HG03354 (cell line): ENCODE measurements around the gene SCYL3.

Experiments
- ATAC-seq: cut with Tn5 transposase; IDR thresholded peaks from one replicate; pipeline ENCODE4 v1.9.1; 2021; ENCODE audit warnings: mild to moderate bottlenecking; ENCODE audit not compliant: unreplicated experiment, poor library complexity, severe bottlenecking

Gene SCYL3

GRCh38 chr1:169902751-169903150 is 9.1 kb upstream of the SCYL3 start:
- no peak for ATAC-seq

GRCh38 chr1:169901115-169901514 is 7.4 kb upstream of the SCYL3 start:
- ATAC-seq: no peak

- ATAC-seq: no peak
These were observed 6.9 kb upstream of the SCYL3 start for GRCh38 chr1:169900571-169900970.

- no peak for ATAC-seq
These were observed 6.0 kb upstream of the SCYL3 start for GRCh38 chr1:169899519-169900217.

- no peak for ATAC-seq
These were observed 2.3 kb upstream of the SCYL3 start for GRCh38 chr1:169896013-169896412.

- no peak for ATAC-seq
These were observed 889 bp upstream of the SCYL3 start for GRCh38 chr1:169894424-169895145.

- ATAC-seq: peak; percentile 18
These were observed 610 bp downstream of the SCYL3 start for GRCh38 chr1:169892927-169893644.

- ATAC-seq: no peak
These were observed 1.3 kb downstream of the SCYL3 start for GRCh38 chr1:169892176-169892926.

GRCh38 chr1:169891539-169891885 is 2.2 kb downstream of the SCYL3 start:
- no peak for ATAC-seq

- ATAC-seq: no peak
These were observed 2.7 kb downstream of the SCYL3 start for GRCh38 chr1:169890761-169891538.

GRCh38 chr1:169889871-169890270 is 3.8 kb downstream of the SCYL3 start:
- ATAC-seq: no peak

GRCh38 chr1:169886931-169887330 is 6.8 kb downstream of the SCYL3 start:
- ATAC-seq: no peak

GRCh38 chr1:169886422-169886821 is 7.3 kb downstream of the SCYL3 start:
- no peak for ATAC-seq

- no peak for ATAC-seq
These were observed 8.5 kb downstream of the SCYL3 start for GRCh38 chr1:169885207-169885606.

GRCh38 chr1:169884634-169885033 is 9.1 kb downstream of the SCYL3 start:
- no peak for ATAC-seq

- no peak for ATAC-seq
These were observed 11.6 kb downstream of the SCYL3 start for GRCh38 chr1:169882039-169882511.

GRCh38 chr1:169879034-169879840 is 14.5 kb downstream of the SCYL3 start:
- no peak for ATAC-seq

GRCh38 chr1:169878498-169878897 is 15.2 kb downstream of the SCYL3 start:
- ATAC-seq: no peak
